ENCODE measurements around the gene CXCL12.

- TF ChIP-seq POLR2A (IDR thresholded peaks at IDR 0.05; ENCODE audit: low read depth, low read length) (no peak), CTCF (IDR thresholded peaks at IDR 0.05; ENCODE audit: extremely low read depth in 1 of 2, insufficient read depth in 1 of 2, low read depth in 1 of 2, low read length in 2 of 2) (no peak), EZH2 (IDR thresholded peaks at IDR 0.05; ENCODE audit: borderline replicate concordance, low read depth, low read length, severe bottlenecking) (no peak), POLR2AphosphoS5 (IDR thresholded peaks at IDR 0.05; ENCODE audit: insufficient read depth, low read depth, low read length) (no peak), JUN (IDR thresholded peaks at IDR 0.05; ENCODE audit: borderline replicate concordance, insufficient read depth, insufficient read length, low read depth) (no peak), FOS (IDR thresholded peaks at IDR 0.05; ENCODE audit: borderline replicate concordance, insufficient read depth, low read length) (no peak), MYC (IDR thresholded peaks at IDR 0.05; ENCODE audit: low read depth, low read length) (no peak)
- TF ChIP-seq, protein P1, sequence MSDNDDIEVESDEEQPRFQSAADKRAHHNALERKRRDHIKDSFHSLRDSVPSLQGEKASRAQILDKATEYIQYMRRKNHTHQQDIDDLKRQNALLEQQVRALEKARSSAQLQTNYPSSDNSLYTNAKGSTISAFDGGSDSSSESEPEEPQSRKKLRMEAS (IDR thresholded peaks at IDR 0.05; ENCODE audit: insufficient read depth, insufficient read length) = no peak
These were observed 922 bp downstream of the CXCL12 start for GRCh38 chr10:44383749-44384600.

All from endothelial cell of umbilical vein (primary cell).